Activated T-helper 17 cell treated with anti-CD3 and anti-CD28 coated beads, Interleukin-2, amount 50 U/mL, for 72 hours (primary cell): ENCODE measurements around the gene TRMT10B. TPM values are rescaled to one million over a fixed set of nuclear protein-coding genes. Genes with fewer than 3 reads are reported as not detected.
A peak's percentile ranks its signal among the peaks of the same experiment; 100 is the strongest.

Experiments used
- ATAC-seq: fragments of 150-1000 bp; cut with Tn5 transposase; replicated peaks from 2 replicates; pipeline ENCODE4 v1.10.0; 2021; ENCODE audit warnings: mild to moderate bottlenecking, moderate library complexity
- H3K27ac Mint-ChIP-seq: one replicate; pipeline ENCODE4 v1.8.0; 2022; ENCODE audit warnings: mixed read lengths
- H3K27me3 Mint-ChIP-seq: one replicate; pipeline ENCODE4 v1.8.0; 2022; ENCODE audit warnings: mixed read lengths
- H3K36me3 Mint-ChIP-seq: one replicate; pipeline ENCODE4 v1.8.0; 2022; ENCODE audit warnings: low read depth, mild to moderate bottlenecking, mixed read lengths
- H3K4me1 Mint-ChIP-seq: one replicate; pipeline ENCODE4 v1.8.0; 2022; ENCODE audit warnings: mixed read lengths
- H3K4me3 Mint-ChIP-seq: one replicate; pipeline ENCODE4 v1.8.0; 2022; ENCODE audit warnings: mild to moderate bottlenecking, mixed read lengths
- H3K9me3 Mint-ChIP-seq: one replicate; pipeline ENCODE4 v1.8.0; 2022; ENCODE audit warnings: mixed read lengths
- total RNA-seq, 2 donors: library from RNA; stranded (reverse); gene quantifications; one replicate each; pipeline ENCODE4 v1.2.3, GENCODE V29; 2022

Gene TRMT10B
- total RNA-seq, 2 donors from 2014 or later, result 9.9 to 13.1 TPM

DNA sequence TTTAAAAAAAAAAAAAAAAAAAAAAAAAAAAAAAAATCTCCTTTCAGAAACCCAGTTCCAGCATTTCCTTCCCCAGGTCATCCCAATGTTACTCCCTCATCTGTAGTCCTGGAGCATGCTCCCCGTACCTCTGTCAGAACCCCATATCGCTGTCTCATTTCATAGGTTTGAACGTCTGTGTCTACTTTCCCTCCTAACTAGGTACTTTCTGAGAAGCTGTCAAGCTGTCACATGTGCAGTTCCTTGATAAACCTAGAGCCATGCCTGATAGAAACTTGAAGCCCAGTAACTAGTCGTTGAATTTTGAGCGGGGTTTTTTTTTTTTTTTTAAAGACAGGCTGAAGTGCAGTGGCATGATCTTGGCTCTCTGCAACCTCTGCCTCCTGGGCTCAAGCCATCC lies 15.7 kb downstream of the TRMT10B start:
- no peak overlapping the region for H3K4me3 Mint-ChIP-seq
- no peak overlapping the region for H3K27ac Mint-ChIP-seq
- H3K4me1 Mint-ChIP-seq, result no peaks in the 10 kb centered on the region
- no peak for ATAC-seq
- no peaks in the 10 kb centered on the region for H3K9me3 Mint-ChIP-seq
- no peaks in the 10 kb centered on the region for H3K27me3 Mint-ChIP-seq
- H3K36me3 Mint-ChIP-seq, result peaks cover 74% of the 10 kb centered on the region

DNA sequence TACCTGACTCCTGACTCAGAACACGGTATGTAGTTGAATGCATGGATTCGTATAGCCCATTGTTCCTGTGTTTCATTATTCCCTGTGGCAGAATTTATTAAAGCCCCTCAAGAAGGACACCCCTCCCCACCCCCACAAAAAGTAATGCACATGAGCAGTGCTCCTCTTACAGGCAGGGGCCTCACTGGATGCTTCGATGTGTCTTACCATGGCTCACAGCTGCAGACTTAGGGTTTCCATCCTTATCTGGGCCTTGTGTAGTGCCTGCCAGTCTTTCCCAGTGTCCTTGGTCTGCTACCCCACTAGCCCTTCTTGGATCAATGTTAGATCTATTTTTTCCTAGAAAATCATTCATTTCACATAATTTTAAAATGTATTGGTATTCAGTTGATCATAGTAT lies 16.4 kb downstream of the TRMT10B start:
- H3K27me3 Mint-ChIP-seq, result no peaks in the 10 kb centered on the region
- no peak overlapping the region for H3K27ac Mint-ChIP-seq
- peaks cover 77% of the 10 kb centered on the region for H3K36me3 Mint-ChIP-seq
- no peaks in the 10 kb centered on the region for H3K9me3 Mint-ChIP-seq
- ATAC-seq, result no peak
- H3K4me3 Mint-ChIP-seq, result no peak overlapping the region
- no peaks in the 10 kb centered on the region for H3K4me1 Mint-ChIP-seq

DNA sequence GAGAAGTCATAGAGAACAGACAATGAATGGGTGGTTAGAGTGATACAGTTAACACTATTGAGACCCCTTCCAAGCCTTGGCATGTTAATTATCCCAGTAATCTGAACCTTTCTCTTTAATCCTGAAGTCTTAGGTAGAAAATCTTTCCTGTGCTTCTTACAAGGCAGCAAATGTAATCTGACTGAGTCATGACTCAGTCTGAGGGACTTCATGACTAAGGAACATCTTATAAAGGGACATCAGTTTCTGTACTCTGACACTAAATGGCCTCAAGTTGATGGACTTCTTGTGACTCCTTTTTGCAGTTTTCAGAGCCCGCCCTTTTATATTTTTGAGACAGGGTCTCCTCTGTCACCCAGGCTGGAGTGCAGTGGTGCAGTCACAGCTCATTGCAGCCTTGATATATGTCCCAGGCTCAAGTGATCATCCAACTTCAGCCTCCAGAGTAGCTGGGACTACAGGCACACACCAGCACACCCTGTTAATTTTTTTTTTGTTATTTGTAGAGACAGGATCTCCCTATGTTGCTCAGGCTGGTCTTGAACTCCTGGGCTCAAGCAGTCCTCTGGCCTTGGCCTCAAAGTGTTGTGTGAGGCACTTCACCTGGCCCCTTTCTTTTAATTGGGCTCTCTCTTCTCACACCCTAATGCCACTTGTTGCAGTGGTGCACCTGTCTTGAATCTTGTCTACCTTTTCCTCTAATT lies 21.8 kb downstream of the TRMT10B start:
- peaks cover 96% of the 10 kb centered on the region for H3K36me3 Mint-ChIP-seq
- H3K27me3 Mint-ChIP-seq, result no peaks in the 10 kb centered on the region
- peak overlapping the region; percentile 36 for H3K27ac Mint-ChIP-seq
- ATAC-seq, result no peak
- H3K4me1 Mint-ChIP-seq, result no peaks in the 10 kb centered on the region
- H3K4me3 Mint-ChIP-seq, result no peak overlapping the region
- no peaks in the 10 kb centered on the region for H3K9me3 Mint-ChIP-seq

DNA sequence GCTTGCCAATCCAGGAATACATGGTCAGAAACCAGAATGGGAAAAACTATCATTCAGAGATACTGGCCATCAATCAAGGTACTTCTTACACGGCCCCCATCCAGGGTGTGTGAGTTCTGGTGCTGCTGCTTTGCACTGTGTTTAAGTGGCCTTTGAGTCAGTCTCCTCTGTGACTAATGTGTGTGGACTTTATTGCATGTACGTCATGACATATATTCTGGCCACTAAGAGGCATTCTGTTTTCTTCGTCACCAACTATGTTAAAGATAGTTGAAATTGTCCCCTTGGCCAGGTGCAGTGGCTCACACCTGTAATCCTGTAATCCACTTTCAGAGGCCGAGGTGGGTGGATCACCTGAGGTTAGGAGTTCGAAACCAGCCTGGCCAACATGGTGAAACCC lies 22.7 kb downstream of the TRMT10B start:
- Mint-ChIP-seq H3K27me3 (no peaks in the 10 kb centered on the region), H3K4me3 (no peak overlapping the region), H3K4me1 (no peaks in the 10 kb centered on the region), H3K9me3 (no peaks in the 10 kb centered on the region), H3K36me3 (peaks cover 96% of the 10 kb centered on the region), H3K27ac (no peak overlapping the region)
- no peak for ATAC-seq

DNA sequence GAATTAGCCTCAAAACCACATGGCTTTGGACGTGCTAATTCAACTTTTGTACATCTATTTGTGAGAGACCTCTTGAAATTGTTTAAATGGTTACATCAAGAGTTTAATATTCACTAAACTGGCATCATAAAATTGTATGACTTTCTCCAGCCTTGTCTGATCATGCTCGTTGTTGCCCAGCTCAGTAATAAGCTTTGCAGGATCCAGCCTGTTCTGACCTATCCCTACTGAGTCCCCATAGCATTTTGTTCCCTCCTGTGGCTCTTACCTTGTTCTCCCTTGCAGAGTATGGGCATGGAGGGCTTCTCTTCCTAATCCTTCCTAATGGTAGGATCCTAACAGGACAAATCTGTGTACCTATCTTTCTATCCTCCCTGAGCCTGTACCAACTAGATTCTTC lies 24.9 kb downstream of the TRMT10B start:
- peaks cover 96% of the 10 kb centered on the region for H3K36me3 Mint-ChIP-seq
- no peaks in the 10 kb centered on the region for H3K9me3 Mint-ChIP-seq
- H3K4me3 Mint-ChIP-seq, result no peak overlapping the region
- H3K27me3 Mint-ChIP-seq, result no peaks in the 10 kb centered on the region
- peak overlapping the region; percentile 9 for H3K27ac Mint-ChIP-seq
- no peak for ATAC-seq
- H3K4me1 Mint-ChIP-seq, result peaks cover 14% of the 10 kb centered on the region

DNA sequence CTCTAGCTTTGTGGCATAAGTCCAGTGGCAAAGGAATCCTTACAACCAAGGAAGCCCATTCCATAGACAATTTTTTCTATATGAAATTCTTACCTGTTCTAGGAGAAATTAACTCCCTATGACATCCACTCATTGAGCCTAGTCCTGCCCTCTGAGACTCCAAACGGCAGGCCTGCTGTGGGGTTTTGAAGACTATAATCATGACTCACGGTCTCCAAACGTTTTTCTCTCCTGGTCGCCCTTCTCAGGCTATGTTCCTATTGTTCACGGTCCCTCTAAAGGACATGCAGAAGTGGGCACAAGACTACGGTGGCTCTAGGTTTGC lies 30.6 kb downstream of the TRMT10B start:
- Mint-ChIP-seq H3K27me3 (no peaks in the 10 kb centered on the region), H3K9me3 (no peaks in the 10 kb centered on the region), H3K27ac (peak overlapping the region; percentile 98), H3K4me1 (peaks cover 19% of the 10 kb centered on the region), H3K4me3 (peak overlapping the region; percentile 98), H3K36me3 (peaks cover 59% of the 10 kb centered on the region)
- peak; percentile 30 for ATAC-seq

DNA sequence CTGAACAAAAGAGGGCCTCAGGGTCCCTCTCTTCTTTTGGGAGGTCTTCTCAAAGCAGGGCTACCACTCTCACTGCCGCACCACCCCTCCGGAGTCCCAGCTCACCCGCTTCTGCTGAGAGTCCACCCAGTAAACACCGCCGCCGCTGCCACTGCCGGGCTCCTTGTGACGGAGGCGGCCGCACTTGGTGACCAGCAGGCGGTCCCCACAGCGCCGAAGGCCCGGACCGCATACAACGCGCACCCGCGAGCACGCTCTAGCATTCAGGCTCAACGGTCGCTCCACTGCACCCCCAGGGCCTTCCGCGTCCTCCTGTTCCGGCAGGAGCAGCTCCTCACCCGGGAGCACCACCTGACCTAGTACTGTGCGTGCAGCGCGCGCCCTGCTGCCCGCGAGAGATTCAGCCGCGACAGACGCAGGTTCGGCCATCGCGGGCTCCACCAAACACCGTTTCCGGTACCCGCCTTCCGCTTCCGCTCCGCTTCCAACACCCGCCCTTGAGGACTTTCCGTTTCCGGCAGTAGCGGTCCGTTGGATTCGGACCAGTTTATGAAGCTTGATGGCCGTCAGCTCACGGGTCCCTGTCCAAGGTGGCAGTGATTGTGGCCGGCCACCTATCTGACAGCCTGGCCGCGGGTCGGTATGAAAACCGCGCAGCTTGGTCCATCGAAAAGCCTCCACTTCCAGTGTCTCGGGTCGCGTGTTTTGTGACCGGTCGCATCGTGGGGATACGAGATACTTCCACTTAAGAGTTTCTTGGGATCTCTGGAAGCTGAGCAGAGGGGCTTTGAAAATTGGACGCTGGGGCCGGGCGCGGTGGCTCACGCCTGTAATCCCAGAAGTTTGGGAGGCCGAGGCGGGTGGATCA lies 31.2 kb downstream of the TRMT10B start, which contains the start of gene EXOSC3:
Gene EXOSC3 (minus strand): TSS at position 449 of the 868 bp plus-strand sequence. CDS start 20 bp downstream, at position 429.
- no peaks in the 10 kb centered on the region for H3K9me3 Mint-ChIP-seq
- peaks cover 19% of the 10 kb centered on the region for H3K4me1 Mint-ChIP-seq
- ATAC-seq, result peak; percentile 96
- H3K36me3 Mint-ChIP-seq, result peaks cover 53% of the 10 kb centered on the region
- H3K27me3 Mint-ChIP-seq, result no peaks in the 10 kb centered on the region
- peak within 1 kb of the TSS; percentile 98 for H3K27ac Mint-ChIP-seq
- peak within 1 kb of the TSS; percentile 98 for H3K4me3 Mint-ChIP-seq

DNA sequence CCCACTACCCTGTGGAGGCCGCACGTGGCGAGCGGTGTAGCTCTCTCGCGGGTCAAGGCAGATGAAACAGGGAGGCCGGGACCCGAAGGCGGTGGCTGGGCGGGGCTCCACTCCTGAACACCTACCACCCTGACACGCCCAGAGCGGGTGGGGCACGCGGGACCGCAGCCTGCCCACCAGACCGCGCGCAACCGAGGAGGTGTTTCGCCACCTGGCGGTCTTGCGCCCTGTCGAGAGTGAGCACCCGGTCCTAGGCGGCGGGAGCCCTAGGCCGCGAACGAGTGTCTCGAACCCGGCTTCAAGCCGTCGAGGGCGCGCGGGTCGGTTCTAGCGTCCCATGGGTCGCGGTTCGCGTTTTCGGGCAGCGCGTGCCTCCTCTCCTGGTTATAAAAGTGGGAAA lies 33.5 kb downstream of the TRMT10B start:
- Mint-ChIP-seq H3K4me3 (no peak overlapping the region), H3K4me1 (peaks cover 16% of the 10 kb centered on the region), H3K36me3 (peaks cover 31% of the 10 kb centered on the region), H3K9me3 (peaks cover 4% of the 10 kb centered on the region), H3K27ac (no peak overlapping the region), H3K27me3 (no peaks in the 10 kb centered on the region)
- ATAC-seq, result no peak

DNA sequence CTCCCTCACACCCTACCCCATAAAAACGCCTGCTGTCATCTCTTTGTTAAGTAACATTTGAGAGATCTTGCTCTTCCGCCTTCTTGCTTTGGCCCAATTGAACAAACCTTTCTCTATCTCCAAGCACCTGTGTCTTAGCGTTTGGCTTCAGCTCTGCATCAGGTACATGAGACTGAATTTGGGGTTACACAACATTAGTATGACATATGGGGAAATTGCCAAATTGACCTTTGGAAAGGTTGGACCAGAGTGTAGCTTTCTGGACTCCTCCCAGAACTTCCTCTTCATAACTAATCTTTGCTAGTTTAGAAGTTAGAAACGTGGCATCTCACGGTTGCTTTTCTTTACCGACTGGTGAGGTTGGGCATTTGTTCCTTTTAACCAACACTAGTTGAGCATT lies 34.7 kb downstream of the TRMT10B start:
- Mint-ChIP-seq H3K4me3 (no peak overlapping the region), H3K9me3 (peaks cover 4% of the 10 kb centered on the region), H3K27ac (no peak overlapping the region), H3K27me3 (no peaks in the 10 kb centered on the region), H3K4me1 (peaks cover 5% of the 10 kb centered on the region), H3K36me3 (peaks cover 18% of the 10 kb centered on the region)
- no peak for ATAC-seq

DNA sequence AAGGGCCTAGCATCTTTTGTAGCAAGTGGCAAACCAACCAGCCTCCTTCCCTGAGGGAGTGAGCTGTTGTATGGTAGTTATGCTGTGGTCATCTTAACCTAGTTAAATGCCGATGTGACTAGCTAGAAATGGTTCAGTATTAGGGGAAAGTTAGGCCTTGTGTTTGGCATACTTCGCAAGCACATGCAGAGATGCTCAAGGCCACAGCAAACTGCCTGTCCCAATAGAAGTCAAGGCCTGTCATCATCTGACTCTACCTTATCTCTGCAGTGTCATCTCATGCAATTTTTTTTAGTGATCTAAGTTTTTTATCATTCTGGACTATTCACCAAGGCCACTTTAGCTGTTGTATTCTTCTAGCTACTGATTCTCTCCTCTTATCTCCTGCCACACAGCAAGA lies 36.5 kb downstream of the TRMT10B start:
- Mint-ChIP-seq H3K27me3 (no peaks in the 10 kb centered on the region), H3K27ac (no peak overlapping the region), H3K36me3 (peaks cover under 1% of the 10 kb centered on the region), H3K4me3 (no peak overlapping the region), H3K4me1 (peaks cover 4% of the 10 kb centered on the region), H3K9me3 (peaks cover 4% of the 10 kb centered on the region)
- no peak for ATAC-seq

DNA sequence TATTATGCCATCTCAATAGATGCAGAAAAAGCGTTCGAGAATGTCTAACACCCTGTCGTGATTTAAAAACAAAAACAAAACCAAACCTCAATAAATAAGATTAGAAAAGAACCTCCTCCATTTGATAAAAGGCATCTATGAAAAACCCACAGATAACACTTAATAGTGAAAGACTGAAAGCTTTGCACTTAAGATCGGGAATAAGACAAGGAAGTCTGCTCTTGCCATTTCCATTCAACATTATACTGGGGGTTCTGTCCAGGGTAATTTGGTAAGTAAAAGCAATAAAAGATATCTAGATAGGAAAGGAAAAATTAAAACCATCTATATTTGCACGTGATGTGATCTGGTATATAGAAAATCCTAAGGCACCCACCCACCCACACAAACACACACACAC lies 38.5 kb downstream of the TRMT10B start:
- Mint-ChIP-seq H3K27ac (no peak overlapping the region), H3K9me3 (peaks cover 4% of the 10 kb centered on the region), H3K4me3 (no peak overlapping the region), H3K36me3 (no peaks in the 10 kb centered on the region), H3K27me3 (no peaks in the 10 kb centered on the region), H3K4me1 (no peaks in the 10 kb centered on the region)
- no peak for ATAC-seq

DNA sequence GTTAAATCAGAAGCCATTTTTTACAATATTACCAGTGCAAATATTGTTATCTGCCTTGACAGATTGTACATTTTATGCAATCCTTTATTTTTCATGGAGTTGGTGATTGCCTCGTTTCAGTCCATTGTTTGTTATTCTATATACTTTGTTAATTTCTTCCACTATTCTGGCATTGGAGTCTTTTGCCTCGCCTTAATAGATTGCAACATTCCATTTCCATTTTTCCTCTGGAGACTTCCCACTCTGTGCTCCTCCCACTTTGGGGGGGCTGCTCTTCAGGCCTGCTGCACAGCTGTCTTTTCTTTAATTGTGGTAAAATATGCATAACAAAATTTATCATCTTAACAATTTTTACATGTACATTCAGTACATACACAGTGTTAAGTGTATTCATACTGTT lies 42.6 kb downstream of the TRMT10B start:
- no peaks in the 10 kb centered on the region for H3K27me3 Mint-ChIP-seq
- H3K9me3 Mint-ChIP-seq, result peaks cover under 1% of the 10 kb centered on the region
- H3K27ac Mint-ChIP-seq, result no peak overlapping the region
- H3K4me1 Mint-ChIP-seq, result peaks cover 8% of the 10 kb centered on the region
- H3K4me3 Mint-ChIP-seq, result no peak overlapping the region
- no peaks in the 10 kb centered on the region for H3K36me3 Mint-ChIP-seq
- ATAC-seq, result no peak

DNA sequence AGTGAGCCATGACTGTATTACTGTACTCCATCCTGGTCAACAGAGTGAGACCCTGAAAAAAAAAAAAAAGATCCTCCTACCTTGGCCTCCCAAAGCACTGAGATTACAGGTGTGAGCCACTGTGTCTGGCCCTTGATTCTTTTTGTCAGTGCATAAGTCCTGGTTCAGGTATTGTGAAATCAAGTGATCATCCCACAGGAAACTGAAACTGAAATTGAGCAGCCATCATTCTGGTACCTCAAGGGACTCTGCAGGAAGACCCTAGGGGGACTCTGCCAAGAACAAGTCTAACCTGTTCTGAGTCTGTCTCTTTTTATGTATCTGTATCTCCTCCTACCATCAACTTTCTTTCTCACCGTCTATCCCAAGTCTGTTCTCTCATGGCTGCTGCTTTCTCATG lies 45.1 kb downstream of the TRMT10B start:
- Mint-ChIP-seq H3K4me3 (peak overlapping the region; percentile 82), H3K36me3 (peaks cover under 1% of the 10 kb centered on the region), H3K4me1 (peaks cover 15% of the 10 kb centered on the region), H3K27me3 (no peaks in the 10 kb centered on the region), H3K9me3 (no peaks in the 10 kb centered on the region), H3K27ac (no peak overlapping the region)
- ATAC-seq, result no peak

DNA sequence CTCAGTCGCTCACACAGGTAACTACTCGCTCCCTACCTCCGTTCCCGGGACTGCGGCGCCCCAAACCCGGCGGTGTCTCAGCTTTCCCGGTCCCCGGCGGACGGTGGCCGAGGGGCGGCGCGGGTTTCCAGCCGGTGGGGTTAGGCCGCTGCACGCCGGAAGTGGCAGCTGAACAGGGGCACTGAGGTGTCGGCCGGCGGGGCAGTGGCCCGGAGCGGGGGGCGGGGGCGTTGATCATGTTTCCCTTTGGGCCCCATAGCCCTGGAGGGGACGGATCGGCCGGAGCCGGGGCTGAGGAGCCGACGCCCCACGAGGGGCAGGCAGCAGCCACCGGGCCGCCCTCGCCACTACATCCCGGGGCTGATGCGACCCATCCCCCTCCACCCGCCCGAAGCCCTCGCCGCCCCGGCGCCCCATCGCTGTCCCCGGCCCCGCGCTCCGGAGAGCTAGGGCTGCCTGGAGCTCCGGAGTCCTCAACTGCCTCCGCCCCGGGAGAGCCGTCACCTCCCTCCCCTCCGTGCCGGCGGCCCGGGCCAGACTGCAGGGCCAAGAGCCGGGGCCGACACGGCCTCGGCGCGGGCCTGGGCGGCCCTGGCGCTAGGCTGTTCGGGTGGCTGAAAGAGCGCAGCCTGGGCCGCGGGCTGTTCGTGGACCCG lies 47.2 kb downstream of the TRMT10B start, which contains the start of gene DCAF10:
Gene DCAF10 (plus strand): TSS at position 167 of the 656 bp plus-strand sequence. CDS start 70 bp downstream, at position 237.
- Mint-ChIP-seq H3K4me3 (peak within 1 kb of the TSS; percentile 82), H3K27me3 (no peaks in the 10 kb centered on the region), H3K4me1 (peaks cover 15% of the 10 kb centered on the region), H3K36me3 (peaks cover 14% of the 10 kb centered on the region), H3K27ac (peak within 1 kb of the TSS; percentile 85), H3K9me3 (no peaks in the 10 kb centered on the region)
- peak; percentile 82 for ATAC-seq
